ENCODE data around the gene CPXM2. TPM values are rescaled to one million over a fixed set of nuclear protein-coding genes. Genes with fewer than 3 reads are reported as not detected.

The CPXM2 gene
- total and polyA plus RNA-seq, 9 of the 15 experiments (the other 6 are each of a cell fraction or from before 2014, with no cell fraction given) = not detected

- no peak for TF ChIP-seq DPF2 (IDR thresholded peaks at IDR 0.05)
- TF ChIP-seq TEAD4 (IDR thresholded peaks at IDR 0.05; ENCODE audit: low read length) = no peak
- TF ChIP-seq TEAD4 (CRISPR knock-in tag; IDR thresholded peaks at IDR 0.05; ENCODE audit: borderline replicate concordance) = no peak
- no peak for TF ChIP-seq PCBP1 (IDR thresholded peaks at IDR 0.05; ENCODE audit: low read depth, low read length, poor library complexity, severe bottlenecking)
- TF ChIP-seq POLR2H (tag; IDR thresholded peaks at IDR 0.05; ENCODE audit: low read depth) = no peak
- TF ChIP-seq POLR2AphosphoS5 (IDR thresholded peaks at IDR 0.05; ENCODE audit: control insufficient read depth, insufficient read depth, low read depth, low read length) = no peak
- no peak for TF ChIP-seq ZNF347 (CRISPR knock-in tag; IDR thresholded peaks at IDR 0.05; ENCODE audit: low read depth)
- no peak for TF ChIP-seq ZC3H11A (IDR thresholded peaks at IDR 0.05; ENCODE audit: low read depth, low read length)
- TF ChIP-seq E2F3 (CRISPR knock-in tag; IDR thresholded peaks at IDR 0.05) = no peak
These were observed 136.5 kb downstream of the CPXM2 start (continued) for GRCh38 chr10:123755061-123755460.

- Histone ChIP-seq H3K4me1 (replicated peaks in 1 of 2; ENCODE audit: control insufficient read depth in 2 of 2, insufficient read depth in 2 of 2, low read length in 2 of 2) (no peaks in the 10 kb centered on the region), H2AFZ (ENCODE audit: low read depth, low read length) (no peak overlapping the region), H3K27me3 (ENCODE audit: control insufficient read depth in 2 of 2, insufficient read depth in 2 of 2, low read length in 2 of 2) (peaks cover 0 to 22% of the 10 kb centered on the region in 2 experiments; a peak in 3 of 5 replicates), H4K20me1 (replicated peaks; ENCODE audit: control insufficient read depth, insufficient read depth, low read length) (no peaks in the 10 kb centered on the region), H3K79me2 (ENCODE audit: control insufficient read depth, insufficient read depth, low read length) (no peaks in the 10 kb centered on the region), H3K9me1 (ENCODE audit: control insufficient read depth, insufficient read depth, low read length) (no peaks in the 10 kb centered on the region), H3K4me3 (no peak overlapping the region), H3K9me3 (replicated peaks; ENCODE audit: control insufficient read depth, insufficient read depth, low read depth, low read length) (no peaks in the 10 kb centered on the region), H3K9ac (ENCODE audit: insufficient read depth in 1 of 2, low read depth in 2 of 2, low read length in 2 of 2) (no peak overlapping the region), H3K27ac (ENCODE audit: extremely low read depth, low read depth, low read length) (no peak overlapping the region), H3K36me3 (ENCODE audit: control insufficient read depth, insufficient read depth, low read length) (no peaks in the 10 kb centered on the region), H3K4me2 (ENCODE audit: insufficient read depth, low read length) (no peak overlapping the region)
- ATAC-seq (no peak), FAIRE-seq (no peak), DNase-seq (ENCODE audit: extremely low read depth in 1 of 4, low spot score in 3 of 4) (no peak)
- no TSS peak for BruUV-seq (replicated peaks)
- POLR2A ChIA-PET = no interaction called here
- CTCF ChIA-PET (ENCODE audit: low intra/inter-chr PET ratio) = no interaction called here
- in situ Hi-C loops (cut with MboI) (no loop called here), intact Hi-C loops (cut with micrococcal nuclease) (no loop called here)
- WGBS (ENCODE audit: insufficient coverage, low coverage, missing lambda C conversion rate) = 2% methylated on average over 3 of the region's 4 CpGs
- TF ChIP-seq ZNF75A (CRISPR knock-in tag; IDR thresholded peaks at IDR 0.05) (no peak), OTX1 (CRISPR knock-in tag; IDR thresholded peaks at IDR 0.05) (no peak), ETV6 (IDR thresholded peaks at IDR 0.05; ENCODE audit: borderline replicate concordance in 1 of 2, low read depth in 2 of 2, low read length in 1 of 2) (no peak), ETV6 (CRISPR knock-in tag; IDR thresholded peaks at IDR 0.05; ENCODE audit: borderline replicate concordance) (no peak), POLR2AphosphoS5 (IDR thresholded peaks at IDR 0.05; ENCODE audit: control insufficient read depth, insufficient read depth, low read depth, low read length) (no peak), POLR2G (IDR thresholded peaks at IDR 0.05; ENCODE audit: low read depth, low read length) (no peak), ZNF696 (CRISPR knock-in tag; conservative IDR thresholded peaks at IDR 0.05) (no peak)
- TF ChIP-seq, protein P1, sequence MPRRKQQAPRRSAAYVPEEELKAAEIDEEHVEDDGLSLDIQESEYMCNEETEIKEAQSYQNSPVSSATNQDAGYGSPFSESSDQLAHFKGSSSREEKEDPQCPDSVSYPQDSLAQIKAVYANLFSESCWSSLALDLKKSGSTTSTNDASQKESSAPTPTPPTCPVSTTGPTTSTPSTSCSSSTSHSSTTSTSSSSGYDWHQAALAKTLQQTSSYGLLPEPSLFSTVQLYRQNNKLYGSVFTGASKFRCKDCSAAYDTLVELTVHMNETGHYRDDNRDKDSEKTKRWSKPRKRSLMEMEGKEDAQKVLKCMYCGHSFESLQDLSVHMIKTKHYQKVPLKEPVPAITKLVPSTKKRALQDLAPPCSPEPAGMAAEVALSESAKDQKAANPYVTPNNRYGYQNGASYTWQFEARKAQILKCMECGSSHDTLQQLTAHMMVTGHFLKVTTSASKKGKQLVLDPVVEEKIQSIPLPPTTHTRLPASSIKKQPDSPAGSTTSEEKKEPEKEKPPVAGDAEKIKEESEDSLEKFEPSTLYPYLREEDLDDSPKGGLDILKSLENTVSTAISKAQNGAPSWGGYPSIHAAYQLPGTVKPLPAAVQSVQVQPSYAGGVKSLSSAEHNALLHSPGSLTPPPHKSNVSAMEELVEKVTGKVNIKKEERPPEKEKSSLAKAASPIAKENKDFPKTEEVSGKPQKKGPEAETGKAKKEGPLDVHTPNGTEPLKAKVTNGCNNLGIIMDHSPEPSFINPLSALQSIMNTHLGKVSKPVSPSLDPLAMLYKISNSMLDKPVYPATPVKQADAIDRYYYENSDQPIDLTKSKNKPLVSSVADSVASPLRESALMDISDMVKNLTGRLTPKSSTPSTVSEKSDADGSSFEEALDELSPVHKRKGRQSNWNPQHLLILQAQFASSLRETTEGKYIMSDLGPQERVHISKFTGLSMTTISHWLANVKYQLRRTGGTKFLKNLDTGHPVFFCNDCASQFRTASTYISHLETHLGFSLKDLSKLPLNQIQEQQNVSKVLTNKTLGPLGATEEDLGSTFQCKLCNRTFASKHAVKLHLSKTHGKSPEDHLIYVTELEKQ (CRISPR knock-in tag; IDR thresholded peaks at IDR 0.05) = no peak
- TF ChIP-seq, protein P2, sequence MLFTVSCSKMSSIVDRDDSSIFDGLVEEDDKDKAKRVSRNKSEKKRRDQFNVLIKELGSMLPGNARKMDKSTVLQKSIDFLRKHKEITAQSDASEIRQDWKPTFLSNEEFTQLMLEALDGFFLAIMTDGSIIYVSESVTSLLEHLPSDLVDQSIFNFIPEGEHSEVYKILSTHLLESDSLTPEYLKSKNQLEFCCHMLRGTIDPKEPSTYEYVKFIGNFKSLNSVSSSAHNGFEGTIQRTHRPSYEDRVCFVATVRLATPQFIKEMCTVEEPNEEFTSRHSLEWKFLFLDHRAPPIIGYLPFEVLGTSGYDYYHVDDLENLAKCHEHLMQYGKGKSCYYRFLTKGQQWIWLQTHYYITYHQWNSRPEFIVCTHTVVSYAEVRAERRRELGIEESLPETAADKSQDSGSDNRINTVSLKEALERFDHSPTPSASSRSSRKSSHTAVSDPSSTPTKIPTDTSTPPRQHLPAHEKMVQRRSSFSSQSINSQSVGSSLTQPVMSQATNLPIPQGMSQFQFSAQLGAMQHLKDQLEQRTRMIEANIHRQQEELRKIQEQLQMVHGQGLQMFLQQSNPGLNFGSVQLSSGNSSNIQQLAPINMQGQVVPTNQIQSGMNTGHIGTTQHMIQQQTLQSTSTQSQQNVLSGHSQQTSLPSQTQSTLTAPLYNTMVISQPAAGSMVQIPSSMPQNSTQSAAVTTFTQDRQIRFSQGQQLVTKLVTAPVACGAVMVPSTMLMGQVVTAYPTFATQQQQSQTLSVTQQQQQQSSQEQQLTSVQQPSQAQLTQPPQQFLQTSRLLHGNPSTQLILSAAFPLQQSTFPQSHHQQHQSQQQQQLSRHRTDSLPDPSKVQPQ (CRISPR knock-in tag; IDR thresholded peaks at IDR 0.05; ENCODE audit: borderline replicate concordance) = no peak
These were observed 137.5 kb downstream of the CPXM2 start for GRCh38 chr10:123754123-123754522.

All from K562 (cell line).